Prostate gland (tissue), 2 donors: ENCODE data around the gene CD63. TPM values are rescaled to one million over a fixed set of nuclear protein-coding genes. Genes with fewer than 3 reads are reported as not detected.

Experiments used
- DNase-seq: peaks from one replicate; pipeline ENCODE4 v3.0.0-alpha.2; 2019; ENCODE audit warnings: low spot score
- H3K27ac ChIP-seq, 2 donors: fragments of 200-600 bp; sonication (generic); 2 replicates each; pipeline ENCODE4 v1.5.1; 2017 to 2019
- H3K27me3 ChIP-seq: fragments of 200-600 bp; sonication (generic); replicated peaks from 2 replicates; pipeline ENCODE4 v1.5.1; 2019; ENCODE audit not compliant: insufficient read depth
- H3K36me3 ChIP-seq, 2 donors: fragments of 200-600 bp; sonication (generic); 1 replicate in 1 of 2; 2 replicates in 1 of 2; pipeline versions ENCODE4 v1.5.1 to v1.8.1; 2017 to 2019
- H3K4me1 ChIP-seq: fragments of 200-600 bp; sonication (generic); replicated peaks from 2 replicates; pipeline ENCODE4 v1.5.1; 2019
- H3K4me3 ChIP-seq, 2 donors: fragments of 200-600 bp; sonication (generic); 2 replicates each; pipeline ENCODE4 v1.5.1; 2017 to 2019
- H3K9me3 ChIP-seq: fragments of 200-600 bp; sonication (generic); 2 replicates; pipeline ENCODE4 v1.5.1; 2017
- CTCF ChIP-seq, 4 experiments: fragments of 200-600 bp in 2 of 4; fragments of 450-650 bp in 2 of 4; sonication (generic) in 2 of 4; IDR thresholded peaks; 1 replicate in 3 of 4; 2 replicates in 1 of 4; pipeline ENCODE4 v1.5.1; 2016 to 2019; ENCODE audit warnings: antibody characterized with exemption in 4 of 4, mild to moderate bottlenecking in 2 of 4, moderate library complexity in 2 of 4
- POLR2A ChIP-seq: fragments of 450-650 bp; IDR thresholded peaks from one replicate; pipeline ENCODE4 v1.6.1; 2016; ENCODE audit warnings: antibody characterized with exemption, mild to moderate bottlenecking
- POLR2AphosphoS5 ChIP-seq: sonication (generic); formaldehyde crosslinking; IDR thresholded peaks from one replicate; pipeline ENCODE4 v1.6.1; 2017; ENCODE audit warnings: antibody characterized with exemption
- WGBS: methylation state at CpG from one replicate; pipeline ENCODE4 v1.1.5; 2018; 5-methylcytosine and 5-hydroxymethylcytosine counted together
- intact Hi-C: fragments of 100-400 bp; cut with DNase I; formaldehyde crosslinking; loops from one replicate; pipeline ENCODE4 v1.14.2; 2022
- small RNA-seq, 2 donors: library from RNA; depleted of rRNA; stranded (forward); fragments of <200 nt; gene quantifications; one replicate each; pipeline ENCODE3, GENCODE V24; 2016
- total RNA-seq, 2 donors: library from RNA; depleted of rRNA; stranded (reverse); fragments of >200 nt; gene quantifications; one replicate each; pipeline ENCODE4 v1.1.0, GENCODE V29; 2016

The CD63 gene
- total RNA-seq, 2 donors from 2014 or later: 485 to 585 TPM

GRCh38 chr12:55675666-55676065 is 53.1 kb downstream of the CD63 start:
- TF ChIP-seq CTCF (IDR thresholded peaks at IDR 0.05) (no peak), POLR2A (no peak), POLR2AphosphoS5 (no peak)
- Histone ChIP-seq H3K27me3 (no peaks in the 10 kb centered on the region), H3K4me3 (no peak overlapping the region), H3K4me1 (no peaks in the 10 kb centered on the region), H3K36me3 (no peaks in the 10 kb centered on the region), H3K9me3 (no peaks in the 10 kb centered on the region), H3K27ac (no peak overlapping the region)
- intact Hi-C loops: no loop called here
- DNase-seq: no peak
- WGBS: 82% methylated on average over 8 of the region's 8 CpGs

Small RNAs within 50 kb of the gene (small RNA-seq; reads per million reads assigned to genes)
- gene AC009779.1 (0 reads per million in 2 donors), gene RF00017 (0 reads per million in 2 donors)

Other genes with a start within 250 kb of the CD63 start
- gene OR6C68, start 236.6 kb downstream of the CD63 start, total RNA-seq: not detected
- gene OR6C4, start 179.4 kb downstream of the CD63 start, total RNA-seq: not detected
- gene OR2AP1, start 156.5 kb downstream of the CD63 start, total RNA-seq: not detected
- gene OR10P1, start 92.1 kb downstream of the CD63 start, total RNA-seq: not detected
- 10 to 100 TPM; 17.4 to 37.0 TPM for gene ITGA7, start 21.1 kb downstream of the CD63 start, total RNA-seq
- gene BLOC1S1, start 13.0 kb downstream of the CD63 start, total RNA-seq: 100 to 1,000 TPM; 151 to 240 TPM
- gene RDH5, start 8.6 kb downstream of the CD63 start, total RNA-seq: 10 to 100 TPM in 1 of 2 donors, 1 to 10 TPM in 1; 5.7 to 12.6 TPM
- gene GDF11, start 14.1 kb upstream of the CD63 start, total RNA-seq: 10 to 100 TPM in 1 of 2 donors, 1 to 10 TPM in 1; 4.1 to 10.3 TPM
- 10 to 100 TPM; 65.9 to 75.9 TPM for gene SARNP, start 88.7 kb upstream of the CD63 start, total RNA-seq
- gene ORMDL2, start 89.0 kb upstream of the CD63 start, total RNA-seq: 10 to 100 TPM; 23.1 to 29.3 TPM
- 10 to 100 TPM; 58.0 to 79.6 TPM for gene DNAJC14, start 100.6 kb upstream of the CD63 start, total RNA-seq
- 1 to 10 TPM in 1 of 2 donors, under 1 TPM in 1; 0.46 to 2.6 TPM for gene MMP19, start 113.9 kb upstream of the CD63 start, total RNA-seq
- 10 to 100 TPM; 89.0 to 94.5 TPM for gene PYM1, start 198.9 kb upstream of the CD63 start, total RNA-seq
- 100 to 1,000 TPM in 1 of 2 donors, 10 to 100 TPM in 1; 74.9 to 161 TPM for gene DGKA, start 202.2 kb upstream of the CD63 start, total RNA-seq
- gene PMEL, start 237.0 kb upstream of the CD63 start, total RNA-seq: 1 to 10 TPM in 1 of 2 donors, under 1 TPM in 1; 0.18 to 8.6 TPM
- gene CDK2, start 237.8 kb upstream of the CD63 start, total RNA-seq: 10 to 100 TPM; 24.3 to 28.2 TPM
- 100 to 1,000 TPM in 1 of 2 donors, 10 to 100 TPM in 1; 82.5 to 191 TPM for gene RAB5B, start 245.1 kb upstream of the CD63 start, total RNA-seq